Lung (tissue), 12 donors: ENCODE data around the gene DGKD. TPM values are rescaled to one million over a fixed set of nuclear protein-coding genes. Genes with fewer than 3 reads are reported as not detected.
A peak's percentile ranks its signal among the peaks of the same experiment; 100 is the strongest.

Source experiments
- ATAC-seq: fragments of 200-7000 bp; cut with Tn5 transposase; one replicate; pipeline ENCODE4 v1.9.1; 2020; ENCODE audit warnings: moderate number of reproducible peaks; ENCODE audit not compliant: insufficient read depth, low FRiP score
- DNase-seq, 3 donors: peaks; one replicate each; pipeline ENCODE4 v3.0.0-alpha.2; 2013 to 2017
- H3K27ac ChIP-seq, 2 donors: one replicate each; pipeline ENCODE4 v1.5.1; 2013; ENCODE audit warnings: mild to moderate bottlenecking in 2 of 2, moderate library complexity in 2 of 2, control low read depth in 1 of 2, inconsistent platforms in 1 of 2, low read depth in 1 of 2, low read length in 1 of 2
- H3K27me3 ChIP-seq, 3 donors: one replicate each; pipeline ENCODE4 v1.5.1; 2013; ENCODE audit warnings: low read length in 2 of 3; ENCODE audit not compliant: control insufficient read depth in 3 of 3, insufficient read depth in 3 of 3
- H3K36me3 ChIP-seq, 4 donors: one replicate each; pipeline ENCODE4 v1.5.1; 2013; ENCODE audit warnings: low read length in 4 of 4, mild to moderate bottlenecking in 1 of 4, moderate library complexity in 1 of 4; ENCODE audit not compliant: control insufficient read depth in 4 of 4, insufficient read depth in 4 of 4
- H3K4me1 ChIP-seq, 5 donors: one replicate each; pipeline ENCODE4 v1.5.1; 2013; ENCODE audit warnings: low read length in 5 of 5, mild to moderate bottlenecking in 2 of 5, moderate library complexity in 1 of 5; ENCODE audit not compliant: control insufficient read depth in 5 of 5, insufficient read depth in 5 of 5
- H3K4me3 ChIP-seq: one replicate; pipeline ENCODE4 v1.5.1; 2013; ENCODE audit warnings: mild to moderate bottlenecking, control low read depth, moderate library complexity
- H3K9ac ChIP-seq, 2 donors: one replicate each; pipeline ENCODE4 v1.5.1; 2013; ENCODE audit warnings: low read length in 2 of 2, control low read depth in 1 of 2; ENCODE audit not compliant: insufficient read depth in 1 of 2
- H3K9me3 ChIP-seq, 4 donors: one replicate each; pipeline ENCODE4 v1.5.1; 2013; ENCODE audit warnings: low read length in 3 of 4, mild to moderate bottlenecking in 1 of 4, moderate library complexity in 1 of 4; ENCODE audit not compliant: control insufficient read depth in 4 of 4, insufficient read depth in 3 of 4
- WGBS, 2 donors: extraction: QIAGEN DNeasy Blood & Tissue Kit; methylation state at CpG; one replicate each; pipeline ENCODE4 v1.1.7; 2013; 5-methylcytosine and 5-hydroxymethylcytosine counted together
- polyA plus RNA-seq, 2 donors: library from polyadenylated mRNA; stranded (reverse); fragments of 200-250 nt; gene quantifications; one replicate each; pipeline ENCODE4 v1.2.1, GENCODE V29; 2013
- total RNA-seq, 2 donors: library from RNA; depleted of rRNA in 1 of 2; stranded (reverse); fragments of >200 nt in 1 of 2; gene quantifications; one replicate each; pipeline ENCODE4 v1.2.1, GENCODE V29; 2014 to 2021
- TF ChIP-seq, protein P1 (sequence below): IDR thresholded peaks from 2 replicates; pipeline ENCODE4 v1.5.1; 2012; ENCODE audit warnings: mild to moderate bottlenecking; ENCODE audit errors: control extremely low read depth, extremely low read depth
- donor health status: control.
- donor health status: control.
- donor health status: Bipolar disorder and iron deficiency.
- donor health status: healthy.
- donor health status: DM: yes; HTN: yes; CAD: no.

DGKD gene
- total and polyA plus RNA-seq, 4 donors: 30.3 to 77.4 (median 44.0) TPM

DNA sequence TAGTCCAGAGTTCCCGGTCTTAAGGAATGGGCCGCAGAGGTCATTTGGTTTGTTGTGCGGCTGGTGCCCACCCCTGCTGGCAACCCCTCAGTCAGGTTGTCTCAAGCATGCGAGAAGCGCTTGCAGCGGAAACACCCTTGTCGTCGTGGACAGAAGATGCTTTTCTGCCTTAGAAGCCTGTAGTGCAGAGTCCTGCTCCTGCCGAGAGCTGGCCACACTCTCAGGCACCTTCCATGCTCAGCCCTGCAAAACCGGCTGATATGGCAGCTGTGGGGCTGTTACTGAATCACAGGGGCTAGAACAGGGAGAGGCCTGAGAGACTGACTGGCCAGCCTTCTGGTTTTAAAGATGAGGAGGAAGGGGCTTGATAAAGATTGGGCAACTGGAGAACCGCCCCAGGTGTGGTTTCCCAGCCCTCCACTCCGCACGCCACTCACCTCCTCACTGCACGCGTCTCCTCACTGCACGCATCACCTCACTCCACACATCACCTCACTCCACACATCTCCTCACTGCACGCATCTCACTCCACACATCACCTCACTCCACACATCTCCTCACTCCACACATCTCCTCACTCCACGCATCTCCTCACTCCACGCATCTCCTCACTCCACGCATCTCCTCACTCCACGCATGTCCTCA lies 108.7 kb downstream of the DGKD start:
- H3K4me1 ChIP-seq: no peaks in the 10 kb centered on the region
- TF ChIP-seq, protein P1, sequence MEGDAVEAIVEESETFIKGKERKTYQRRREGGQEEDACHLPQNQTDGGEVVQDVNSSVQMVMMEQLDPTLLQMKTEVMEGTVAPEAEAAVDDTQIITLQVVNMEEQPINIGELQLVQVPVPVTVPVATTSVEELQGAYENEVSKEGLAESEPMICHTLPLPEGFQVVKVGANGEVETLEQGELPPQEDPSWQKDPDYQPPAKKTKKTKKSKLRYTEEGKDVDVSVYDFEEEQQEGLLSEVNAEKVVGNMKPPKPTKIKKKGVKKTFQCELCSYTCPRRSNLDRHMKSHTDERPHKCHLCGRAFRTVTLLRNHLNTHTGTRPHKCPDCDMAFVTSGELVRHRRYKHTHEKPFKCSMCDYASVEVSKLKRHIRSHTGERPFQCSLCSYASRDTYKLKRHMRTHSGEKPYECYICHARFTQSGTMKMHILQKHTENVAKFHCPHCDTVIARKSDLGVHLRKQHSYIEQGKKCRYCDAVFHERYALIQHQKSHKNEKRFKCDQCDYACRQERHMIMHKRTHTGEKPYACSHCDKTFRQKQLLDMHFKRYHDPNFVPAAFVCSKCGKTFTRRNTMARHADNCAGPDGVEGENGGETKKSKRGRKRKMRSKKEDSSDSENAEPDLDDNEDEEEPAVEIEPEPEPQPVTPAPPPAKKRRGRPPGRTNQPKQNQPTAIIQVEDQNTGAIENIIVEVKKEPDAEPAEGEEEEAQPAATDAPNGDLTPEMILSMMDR: no peak
- DNase-seq (no peak), ATAC-seq (no peak)
- no peak overlapping the region for H3K27ac ChIP-seq
- WGBS, 2 donors: 96% methylated on average over 21 of the region's 21 CpGs
- no peak overlapping the region for H3K9ac ChIP-seq
- peaks cover 10 to 61% (median 27%) of the 10 kb centered on the region in 4 donors for H3K36me3 ChIP-seq
- H3K9me3 ChIP-seq: no peaks in the 10 kb centered on the region
- H3K27me3 ChIP-seq: no peaks in the 10 kb centered on the region
- no peak overlapping the region for H3K4me3 ChIP-seq

- Histone ChIP-seq H3K4me3 (no peak overlapping the region), H3K27me3 (no peaks in the 10 kb centered on the region), H3K36me3 (peaks cover 12 to 64% (median 29%) of the 10 kb centered on the region in 4 donors), H3K27ac (peak overlapping the region in 1 of 2 donors; percentile 81), H3K9ac (no peak overlapping the region), H3K4me1 (no peaks in the 10 kb centered on the region), H3K9me3 (no peaks in the 10 kb centered on the region)
- WGBS, 2 donors: 93 to 97% methylated on average over 16 of the region's 16 CpGs
- DNase-seq (no peak), ATAC-seq (no peak)
- TF ChIP-seq, protein P1: no peak
These were observed 109.3 kb downstream of the DGKD start for GRCh38 chr2:233463586-233463985.

- ATAC-seq: peak; percentile 13
- no peak overlapping the region for H3K4me3 ChIP-seq
- H3K9ac ChIP-seq: no peak overlapping the region
- TF ChIP-seq, protein P1: no peak
- H3K4me1 ChIP-seq: no peaks in the 10 kb centered on the region
- H3K27me3 ChIP-seq: no peaks in the 10 kb centered on the region
- WGBS, 2 donors: 76 to 95% methylated on average over 19 of the region's 19 CpGs
- peaks cover 13 to 64% (median 32%) of the 10 kb centered on the region in 4 donors for H3K36me3 ChIP-seq
- H3K9me3 ChIP-seq: no peaks in the 10 kb centered on the region
- no peak for DNase-seq
- peak overlapping the region in 1 of 2 donors; percentile 81 for H3K27ac ChIP-seq
These were observed 109.8 kb downstream of the DGKD start for GRCh38 chr2:233464056-233464455.
